Naive thymus-derived CD8-positive, alpha-beta T cell (primary cell): ENCODE results near the gene DNAAF8. TPM values are rescaled to one million over a fixed set of nuclear protein-coding genes. Genes with fewer than 3 reads are reported as not detected.
A peak's percentile ranks its signal among the peaks of the same experiment; 100 is the strongest.

Experiments used
- ATAC-seq, 2 donors: fragments of 150-1000 bp; cut with Tn5 transposase in 1 of 2; sonication (Bioruptor Pico), chemical (Tn5 transposase) in 1 of 2; 1 replicate in 1 of 2; 2 replicates in 1 of 2; pipeline ENCODE4 v1.10.0; 2021; ENCODE audit warnings: mild to moderate bottlenecking in 2 of 2, moderate library complexity in 2 of 2
- POLR2A ChIA-PET: fragments of 350-600 bp; sonication (Branson Sonifier 250); formaldehyde crosslinking; loops from one replicate; lab custom pipeline; 2021; ENCODE audit warnings: antibody characterized with exemption; lab: Charles Lee
- DNase-seq, 10 donors: peaks; one replicate each; pipeline versions ENCODE4 v3.0.0 to v3.0.0-alpha.2; 2020 to 2022
- H3K27ac Mint-ChIP-seq, 10 donors: one replicate each; pipeline ENCODE4 v1.8.0; 2020 to 2022; ENCODE audit warnings: mild to moderate bottlenecking in 10 of 10, mixed read lengths in 10 of 10, moderate library complexity in 4 of 10, inconsistent platforms in 1 of 10
- H3K27me3 Mint-ChIP-seq, 5 donors: one replicate each; pipeline ENCODE4 v1.8.0; 2021 to 2022; ENCODE audit warnings: mixed read lengths in 5 of 5
- H3K36me3 Mint-ChIP-seq, 3 donors: one replicate each; pipeline ENCODE4 v1.8.0; 2020 to 2022; ENCODE audit warnings: mixed read lengths in 3 of 3, mild to moderate bottlenecking in 2 of 3, inconsistent platforms in 1 of 3
- H3K4me1 Mint-ChIP-seq, 4 donors: one replicate each; pipeline ENCODE4 v1.8.0; 2021 to 2022; ENCODE audit warnings: mixed read lengths in 4 of 4
- H3K4me3 Mint-ChIP-seq, 10 donors: one replicate each; pipeline ENCODE4 v1.8.0; 2020 to 2022; ENCODE audit warnings: mild to moderate bottlenecking in 10 of 10, mixed read lengths in 10 of 10, moderate library complexity in 6 of 10, inconsistent platforms in 1 of 10
- H3K9me3 Mint-ChIP-seq, 9 donors: one replicate each; pipeline ENCODE4 v1.8.0; 2020 to 2022; ENCODE audit warnings: mixed read lengths in 9 of 9, mild to moderate bottlenecking in 3 of 9, inconsistent platforms in 1 of 9, moderate library complexity in 1 of 9
- polyA plus RNA-seq, 3 donors: library from polyadenylated mRNA; unstranded; fragments of 300-500 nt; fragmentation: Illumina TruSeq; gene quantifications; one replicate each; pipeline ENCODE4 v1.2.3, GENCODE V29; 2021
- total RNA-seq, 8 experiments: library from RNA in 2 of 8; stranded (reverse) in 2 of 8; gene quantifications; one replicate each; pipeline ENCODE4 v1.2.3 and lab custom pipeline; 2021 to 2026

Gene DNAAF8
- total and polyA plus RNA-seq, 5 experiments from 2014 or later, result 0.26 to 0.48 (median 0.32) TPM; not detected in 1

DNA sequence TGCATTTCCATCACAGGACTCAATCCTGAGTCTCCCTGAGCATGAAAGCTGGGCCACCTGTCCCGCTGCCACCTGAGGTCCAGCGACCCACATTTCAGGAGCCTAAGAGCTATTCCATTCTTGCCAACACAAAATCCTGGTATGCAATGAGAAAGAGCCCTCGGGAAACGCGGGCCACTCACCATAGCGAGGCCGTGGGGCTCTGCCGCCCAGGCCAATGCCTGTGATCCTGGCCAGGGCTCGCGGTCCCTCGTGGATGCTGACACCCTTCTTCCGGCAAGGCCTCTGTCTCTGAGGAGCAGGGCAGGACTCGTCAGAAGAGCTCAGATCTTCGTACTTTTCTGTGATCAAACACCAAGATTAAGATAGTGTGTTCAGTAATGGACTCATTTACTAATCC is 29.4 kb upstream of the DNAAF8 start:
- POLR2A ChIA-PET, result interaction anchor here (1.1 to 1.5 kb wide), 3 partner anchors 9 to 11 kb away, joined by 3 to 7 read pairs (median 4); partner anchors contain the start of gene NUDT16L1
- DNase-seq, result no peak

GRCh38 chr16:4706871-4707270 is 27.5 kb upstream of the DNAAF8 start:
- ATAC-seq (no peak), DNase-seq (no peak)
- Mint-ChIP-seq H3K36me3 (peaks cover 0 to 67% (median 31%) of the 10 kb centered on the region in 3 donors), H3K9me3 (no peaks in the 10 kb centered on the region), H3K27ac (no peak overlapping the region), H3K27me3 (no peaks in the 10 kb centered on the region), H3K4me3 (no peak overlapping the region), H3K4me1 (peaks cover 0 to 4% (median 1%) of the 10 kb centered on the region in 4 donors)
- POLR2A ChIA-PET, result interaction anchor here (0.9 to 1.4 kb wide), 3 partner anchors 9 to 28 kb away, joined by 3 read pairs; partner anchors contain the start of genes ANKS3, DNAAF8 and NUDT16L1

More for the DNA sequence above, 29.4 kb upstream of the DNAAF8 start:
- no peak overlapping the region for H3K4me3 Mint-ChIP-seq
- ATAC-seq, result no peak
- H3K4me1 Mint-ChIP-seq, result peaks cover 0 to 11% (median 3%) of the 10 kb centered on the region in 4 donors
- no peaks in the 10 kb centered on the region for H3K27me3 Mint-ChIP-seq
- peaks cover 0 to 58% (median 23%) of the 10 kb centered on the region in 3 donors for H3K36me3 Mint-ChIP-seq
- H3K27ac Mint-ChIP-seq, result peak overlapping the region in 2 of 10 donors; percentile 8 to 48
- H3K9me3 Mint-ChIP-seq, result no peaks in the 10 kb centered on the region

GRCh38 chr16:4709481-4709880 is 24.9 kb upstream of the DNAAF8 start:
- Mint-ChIP-seq H3K4me3 (no peak overlapping the region), H3K9me3 (no peaks in the 10 kb centered on the region), H3K36me3 (peaks cover 0 to 78% (median 35%) of the 10 kb centered on the region in 3 donors), H3K4me1 (peaks cover 0 to 5% (median 1%) of the 10 kb centered on the region in 4 donors), H3K27ac (no peak overlapping the region), H3K27me3 (no peaks in the 10 kb centered on the region)
- ATAC-seq, result no peak
- POLR2A ChIA-PET, result interaction anchor here (1.4 kb wide), 1 partner anchor 16 kb away, joined by 6 read pairs; the partner anchor contains the start of gene NUDT16L1
- DNase-seq, result no peak

DNA sequence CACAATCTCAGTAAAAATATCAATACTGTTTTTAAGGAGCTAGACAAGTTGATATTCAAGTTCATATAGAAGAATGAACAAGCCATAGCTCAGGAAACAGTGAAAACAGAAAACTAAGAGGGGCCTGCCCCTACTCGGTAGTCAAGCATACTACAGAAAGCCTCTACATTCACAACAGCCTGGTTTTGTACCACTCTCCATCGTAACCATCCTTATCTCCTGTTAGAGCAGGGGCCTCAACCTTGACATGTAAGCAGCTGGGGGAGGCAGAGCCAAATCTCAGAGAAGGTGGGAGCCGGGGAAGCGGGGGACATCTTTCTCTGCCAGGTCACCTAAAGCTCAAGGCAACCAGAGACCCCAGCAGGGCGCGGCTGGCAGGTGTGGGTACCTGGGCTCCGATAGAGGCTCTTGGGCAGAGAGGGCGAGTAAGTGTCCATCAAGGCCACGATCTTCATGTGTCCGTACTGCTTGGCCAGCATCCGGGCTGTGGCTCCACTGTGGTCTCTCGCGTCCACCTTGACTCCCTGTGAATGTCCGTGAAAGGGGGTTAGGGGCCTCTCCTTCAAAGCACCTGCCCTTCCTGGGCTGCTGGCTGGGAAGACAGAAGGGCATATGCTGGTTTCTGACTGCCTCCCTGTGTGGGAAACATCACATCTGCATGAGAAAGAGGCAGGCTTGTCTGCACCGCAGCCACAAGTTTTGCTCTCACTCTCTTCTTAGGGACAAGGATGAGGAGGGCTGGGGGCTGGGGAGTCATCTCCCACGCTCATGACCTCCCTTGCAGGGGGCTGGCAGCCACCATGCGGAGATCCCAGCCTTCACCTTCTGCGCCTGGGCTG is 20.5 kb upstream of the DNAAF8 start:
- no peak for ATAC-seq
- peak overlapping the region in 2 of 10 donors; percentile 28 to 62 for H3K27ac Mint-ChIP-seq
- no peak overlapping the region for H3K4me3 Mint-ChIP-seq
- POLR2A ChIA-PET, result interaction anchor here (0.8 kb wide), 1 partner anchor 14 kb away, joined by 5 read pairs; no protein-coding TSS in a partner anchor
- H3K27me3 Mint-ChIP-seq, result no peaks in the 10 kb centered on the region
- no peak for DNase-seq
- peaks cover 0 to 1% (median 0%) of the 10 kb centered on the region in 4 donors for H3K4me1 Mint-ChIP-seq
- peaks cover 0 to 60% (median 19%) of the 10 kb centered on the region in 3 donors for H3K36me3 Mint-ChIP-seq
- no peaks in the 10 kb centered on the region for H3K9me3 Mint-ChIP-seq

DNA sequence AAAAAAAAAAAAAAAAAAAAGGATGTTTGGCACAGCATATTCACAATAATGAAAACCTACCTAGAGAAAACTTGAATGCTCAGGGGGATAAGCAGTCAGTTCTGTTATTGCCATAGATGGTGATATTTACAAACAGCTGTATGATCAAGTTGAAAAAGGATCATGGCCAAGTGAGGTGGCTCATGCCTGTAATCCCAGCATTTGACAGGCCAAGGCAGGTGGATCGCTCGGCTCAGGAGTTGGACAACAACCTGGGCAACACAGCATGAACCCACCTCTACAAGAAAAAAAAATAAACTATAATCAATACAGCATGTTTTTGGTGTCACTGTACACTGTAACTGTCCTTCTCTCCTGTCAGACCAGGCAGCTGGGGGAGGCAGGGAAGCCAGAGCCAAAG is 19.3 kb upstream of the DNAAF8 start:
- no peaks in the 10 kb centered on the region for H3K9me3 Mint-ChIP-seq
- peaks cover 0 to 1% (median 0%) of the 10 kb centered on the region in 4 donors for H3K4me1 Mint-ChIP-seq
- H3K36me3 Mint-ChIP-seq, result peaks cover 0 to 56% (median 13%) of the 10 kb centered on the region in 3 donors
- H3K27ac Mint-ChIP-seq, result peak overlapping the region in 1 of 10 donors; percentile 29
- ATAC-seq, result no peak
- DNase-seq, result no peak
- no peaks in the 10 kb centered on the region for H3K27me3 Mint-ChIP-seq
- H3K4me3 Mint-ChIP-seq, result no peak overlapping the region
- POLR2A ChIA-PET, result interaction anchor here (0.8 kb wide), 1 partner anchor 15 kb away, joined by 5 read pairs; no protein-coding TSS in a partner anchor

- no peak for ATAC-seq
- peaks cover 0 to 53% (median 6%) of the 10 kb centered on the region in 3 donors for H3K36me3 Mint-ChIP-seq
- H3K4me1 Mint-ChIP-seq, result no peaks in the 10 kb centered on the region
- H3K4me3 Mint-ChIP-seq, result no peak overlapping the region
- no peaks in the 10 kb centered on the region for H3K27me3 Mint-ChIP-seq
- POLR2A ChIA-PET, result no interaction called here
- peak overlapping the region in 1 of 10 donors; percentile 28 for H3K27ac Mint-ChIP-seq
- no peak for DNase-seq
- no peaks in the 10 kb centered on the region for H3K9me3 Mint-ChIP-seq
Measured at GRCh38 chr16:4718466-4718865, 15.9 kb upstream of the DNAAF8 start.

DNA sequence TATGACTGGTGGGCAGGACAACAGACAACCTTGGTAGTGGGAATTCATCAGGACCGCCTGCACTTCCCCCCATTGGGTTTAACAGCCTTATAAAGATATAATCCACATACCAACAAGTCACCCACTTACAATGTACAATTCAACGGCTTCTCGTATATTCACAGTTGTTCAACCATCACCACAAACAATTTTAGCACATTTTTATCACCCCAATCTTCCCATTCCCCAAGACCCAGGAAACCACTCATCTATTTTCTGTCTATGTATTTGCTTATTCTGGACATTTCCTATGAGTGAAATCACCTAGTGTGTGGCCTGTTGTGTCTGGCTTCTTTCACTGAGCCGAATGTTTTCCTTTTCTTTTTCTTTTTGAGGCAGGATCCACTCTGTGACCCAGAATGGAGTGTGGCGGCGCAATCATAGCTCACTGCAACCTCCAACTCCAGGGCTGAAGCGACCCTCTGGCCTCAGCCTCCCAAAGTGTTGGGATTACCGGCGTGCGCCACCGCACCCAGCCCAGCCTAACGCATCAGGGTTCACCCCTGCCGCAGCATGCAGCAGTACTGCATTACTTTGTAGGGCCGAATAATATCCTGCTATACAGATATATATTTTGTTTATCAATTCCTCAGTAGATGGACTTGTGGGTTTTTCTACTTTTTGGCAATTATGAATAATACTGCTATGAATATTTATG is 11.1 kb upstream of the DNAAF8 start:
- H3K4me3 Mint-ChIP-seq, result no peak overlapping the region
- H3K4me1 Mint-ChIP-seq, result peaks cover 0 to 2% (median 0%) of the 10 kb centered on the region in 4 donors
- DNase-seq (no peak), ATAC-seq (no peak)
- H3K27me3 Mint-ChIP-seq, result no peaks in the 10 kb centered on the region
- H3K27ac Mint-ChIP-seq, result peak overlapping the region in 3 of 10 donors; percentile 36 to 89 (median 62)
- H3K36me3 Mint-ChIP-seq, result peaks cover 0 to 58% (median 7%) of the 10 kb centered on the region in 3 donors
- no peaks in the 10 kb centered on the region for H3K9me3 Mint-ChIP-seq
- POLR2A ChIA-PET, result interaction anchor here (3.5 kb wide), 1 partner anchor 11 kb away, joined by 14 read pairs; the partner anchor contains the start of genes ANKS3 and DNAAF8

DNA sequence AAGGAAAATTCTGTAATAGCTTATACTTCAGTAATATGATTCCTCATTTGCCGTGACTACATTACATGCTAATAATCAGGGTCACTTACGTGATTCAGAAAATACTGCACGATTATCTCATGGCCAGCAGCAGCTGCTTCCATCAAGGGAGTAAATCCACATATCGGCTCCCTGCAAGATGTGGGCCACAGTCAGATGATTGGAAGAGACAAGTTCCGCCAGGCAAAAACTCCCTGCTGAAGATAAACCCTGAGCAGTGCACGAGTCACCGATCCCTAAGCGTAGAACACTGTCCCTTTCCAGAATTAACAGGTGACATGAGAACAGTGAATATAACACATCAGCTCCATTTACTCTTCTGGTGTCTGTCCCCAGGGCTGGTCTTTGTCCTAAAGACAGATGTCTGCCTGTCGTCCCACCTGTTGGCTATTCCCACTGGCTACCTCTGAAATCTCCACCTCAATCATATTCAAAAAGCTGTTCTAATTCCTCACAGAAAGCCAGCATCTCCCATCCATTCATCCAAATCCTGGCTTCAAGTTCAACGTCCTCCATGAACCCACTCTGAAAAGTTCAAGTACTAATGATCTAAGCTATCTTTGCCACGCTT is 9.6 kb upstream of the DNAAF8 start:
- Mint-ChIP-seq H3K27me3 (no peaks in the 10 kb centered on the region), H3K27ac (no peak overlapping the region), H3K36me3 (peaks cover 0 to 69% (median 9%) of the 10 kb centered on the region in 3 donors), H3K4me3 (no peak overlapping the region), H3K9me3 (no peaks in the 10 kb centered on the region), H3K4me1 (peaks cover 0 to 5% (median 2%) of the 10 kb centered on the region in 4 donors)
- no peak for ATAC-seq
- DNase-seq, result no peak
- POLR2A ChIA-PET, result interaction anchor here (3.5 kb wide), 1 partner anchor 10 kb away, joined by 14 read pairs; the partner anchor contains the start of genes ANKS3 and DNAAF8

DNA sequence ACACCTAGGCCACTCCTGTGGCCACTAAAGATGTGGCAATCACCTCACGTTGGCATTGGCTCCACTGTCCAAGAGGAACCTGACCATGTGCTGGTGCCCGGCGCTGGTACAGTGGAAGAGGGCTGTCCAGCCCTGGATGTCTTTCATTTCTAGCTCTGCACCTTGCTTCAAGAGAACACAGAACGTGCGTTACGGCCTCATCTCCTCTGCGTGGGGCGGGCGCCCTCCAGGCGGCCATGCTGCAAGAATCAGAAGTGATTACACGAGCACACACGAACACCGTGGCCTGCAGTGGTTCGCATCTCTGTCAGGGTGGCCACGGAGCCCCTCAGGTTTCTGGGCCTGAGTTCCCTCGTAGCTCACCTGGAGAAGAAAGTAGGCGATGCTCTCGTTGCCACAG is 7.7 kb upstream of the DNAAF8 start:
- Mint-ChIP-seq H3K36me3 (peaks cover 0 to 71% (median 11%) of the 10 kb centered on the region in 3 donors), H3K9me3 (no peaks in the 10 kb centered on the region), H3K27ac (peak overlapping the region in 1 of 10 donors; percentile 29), H3K4me1 (peaks cover 0 to 7% (median 2%) of the 10 kb centered on the region in 4 donors), H3K4me3 (no peak overlapping the region), H3K27me3 (no peaks in the 10 kb centered on the region)
- POLR2A ChIA-PET, result no interaction called here
- no peak for ATAC-seq
- no peak for DNase-seq

DNA sequence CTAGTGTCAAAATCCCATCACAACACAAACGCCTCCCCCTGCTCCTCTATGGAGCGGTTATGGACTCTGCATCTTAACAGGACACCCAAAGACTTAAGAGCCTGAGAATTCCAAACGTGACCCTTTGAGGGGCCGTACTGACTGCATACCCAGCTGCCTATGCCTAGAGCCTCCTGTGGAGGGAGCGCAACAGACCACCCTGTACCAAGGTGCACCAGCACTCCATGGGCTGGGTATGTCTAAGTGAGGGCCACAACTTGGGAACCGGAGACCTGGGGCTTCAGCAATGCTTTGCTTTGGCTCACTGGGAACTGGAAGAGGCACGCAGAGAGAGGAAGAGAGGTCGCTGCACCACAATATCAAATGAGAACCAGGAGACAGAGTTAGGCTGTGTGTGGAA is 5.7 kb upstream of the DNAAF8 start:
- H3K4me3 Mint-ChIP-seq, result no peak overlapping the region
- no peaks in the 10 kb centered on the region for H3K9me3 Mint-ChIP-seq
- ATAC-seq (no peak), DNase-seq (no peak)
- peaks cover 7 to 20% (median 10%) of the 10 kb centered on the region in 4 donors for H3K4me1 Mint-ChIP-seq
- POLR2A ChIA-PET, result interaction anchor here (0.6 kb wide), 1 partner anchor 18 kb away, joined by 3 read pairs; no protein-coding TSS in a partner anchor
- peaks cover 0 to 53% (median 6%) of the 10 kb centered on the region in 3 donors for H3K36me3 Mint-ChIP-seq
- no peaks in the 10 kb centered on the region for H3K27me3 Mint-ChIP-seq
- peak overlapping the region in 2 of 10 donors; percentile 53 to 67 for H3K27ac Mint-ChIP-seq

- H3K36me3 Mint-ChIP-seq, result peaks cover 0 to 46% (median 4%) of the 10 kb centered on the region in 3 donors
Measured at GRCh38 chr16:4729876-4730275, 4.5 kb upstream of the DNAAF8 start.

More at GRCh38 chr16:4729876-4730275, 4.5 kb upstream of the DNAAF8 start:
- no peak overlapping the region for H3K4me3 Mint-ChIP-seq
- H3K27me3 Mint-ChIP-seq, result no peaks in the 10 kb centered on the region
- peaks cover 11 to 23% (median 12%) of the 10 kb centered on the region in 4 donors for H3K4me1 Mint-ChIP-seq
- no peaks in the 10 kb centered on the region for H3K9me3 Mint-ChIP-seq
- ATAC-seq (no peak), DNase-seq (no peak)
- H3K27ac Mint-ChIP-seq, result peak overlapping the region in 1 of 10 donors; percentile 18
- POLR2A ChIA-PET, result no interaction called here
